Right lobe of liver (tissue), 6 donors: ENCODE measurements around the gene ATP6V1C2. TPM values are rescaled to one million over a fixed set of nuclear protein-coding genes. Genes with fewer than 3 reads are reported as not detected.

ENCODE experiments used
- ATAC-seq, 4 donors: fragments of 200-7000 bp; cut with Tn5 transposase; one replicate each; pipeline ENCODE4 v1.9.1; 2020; ENCODE audit warnings: mild to moderate bottlenecking in 4 of 4, moderate library complexity in 4 of 4
- DNase-seq, 3 donors: peaks; one replicate each; pipeline ENCODE4 v3.0.0-alpha.2; 2020
- H3K27ac ChIP-seq, 3 donors: fragments of 200-600 bp; one replicate each; pipeline ENCODE4 v1.8.0; 2022
- H3K27me3 ChIP-seq, 2 donors: fragments of 200-600 bp; one replicate each; pipeline ENCODE4 v1.8.0; 2022
- H3K36me3 ChIP-seq, 4 donors: fragments of 200-600 bp; sonication (generic) in 1 of 4; one replicate each; pipeline versions ENCODE4 v1.5.1 to v1.8.0; 2017 to 2022; ENCODE audit warnings: control low read depth in 1 of 4
- H3K4me1 ChIP-seq, 4 donors: fragments of 200-600 bp; sonication (generic) in 1 of 4; one replicate each; pipeline versions ENCODE4 v1.5.1 to v1.8.0; 2017 to 2022; ENCODE audit warnings: control low read depth in 1 of 4
- H3K4me3 ChIP-seq, 3 donors: fragments of 200-600 bp; one replicate each; pipeline ENCODE4 v1.8.0; 2022
- H3K9me3 ChIP-seq, 4 donors: fragments of 200-600 bp; sonication (generic) in 1 of 4; one replicate each; pipeline versions ENCODE4 v1.5.1 to v1.8.0; 2017 to 2022; ENCODE audit warnings: control low read depth in 1 of 4
- CTCF ChIP-seq, 4 donors: fragments of 200-600 bp in 3 of 4; fragments of 450-650 bp in 1 of 4; IDR thresholded peaks; one replicate each; pipeline versions ENCODE4 v1.5.1 to v1.8.0; 2016 to 2022; ENCODE audit warnings: antibody characterized with exemption in 4 of 4, mild to moderate bottlenecking in 2 of 4
- POLR2A ChIP-seq: fragments of 450-650 bp; IDR thresholded peaks from one replicate; pipeline ENCODE4 v1.6.1; 2017; ENCODE audit warnings: antibody characterized with exemption, mild to moderate bottlenecking
- WGBS: methylation state at CpG from one replicate; pipeline ENCODE4 v1.1.6; 2018; ENCODE audit warnings: low coverage, low lambda C conversion rate; ENCODE audit not compliant: insufficient coverage; ENCODE audit errors: missing lambda C conversion rate; 5-methylcytosine and 5-hydroxymethylcytosine counted together
- intact Hi-C, 2 donors: fragments of 100-400 bp; cut with DNase I; formaldehyde crosslinking; loops; one replicate each; pipeline versions ENCODE4 v1.11.2 to v1.14.1; 2022
- total RNA-seq, 6 experiments: library from RNA; depleted of rRNA in 2 of 6; stranded (reverse); fragments of >200 nt in 2 of 6; fragmentation: NEBNext Ultra II Directional in 3 of 6; extraction: Animal tissue kit (Norgen Biotek cat#: 25700) in 3 of 6; gene quantifications; one replicate each; pipeline versions ENCODE4 v1.1.0 to v1.2.4, GENCODE V29; 2016 to 2023
- donor health status: DM: no; HTN: yes; CAD: no.
- donor health status: DM: no; HTN: no; CAD: no.
- donor health status: DM: no; HTN: no; CAD: no.
- donor health status: DM: no; HTN: yes; CAD: no.
- donor health status: DM: no; HTN: yes; CAD: no.

The ATP6V1C2 gene
- total RNA-seq, 6 experiments from 2014 or later, result 0.12 to 0.22 TPM; not detected in 4

- Histone ChIP-seq H3K4me1 (no peaks in the 10 kb centered on the region), H3K27ac (no peak overlapping the region), H3K36me3 (peaks cover 0 to 72% (median 45%) of the 10 kb centered on the region in 4 donors), H3K9me3 (no peaks in the 10 kb centered on the region), H3K4me3 (no peak overlapping the region), H3K27me3 (no peaks in the 10 kb centered on the region)
- 80% methylated on average over 7 of the region's 8 CpGs for WGBS
- no peak for TF ChIP-seq POLR2A
- intact Hi-C loops, result no loop called here
- no peak for DNase-seq
- ATAC-seq, result no peak
Observed at GRCh38 chr2:10781746-10782145, 60.3 kb downstream of the ATP6V1C2 start.

GRCh38 chr2:10783421-10783820, 62.0 kb downstream of the ATP6V1C2 start:
- Histone ChIP-seq H3K36me3 (peaks cover under 1 to 84% (median 53%) of the 10 kb centered on the region in 4 donors), H3K4me1 (no peaks in the 10 kb centered on the region), H3K4me3 (no peak overlapping the region), H3K9me3 (no peaks in the 10 kb centered on the region), H3K27me3 (no peaks in the 10 kb centered on the region), H3K27ac (no peak overlapping the region)
- TF ChIP-seq POLR2A, result no peak
- TF ChIP-seq CTCF (IDR thresholded peaks at IDR 0.05), result no peak
- DNase-seq, result no peak
- WGBS, result 90% methylated on average over 4 of the region's 4 CpGs
- ATAC-seq, result no peak
- intact Hi-C loops, result no loop called here

- H3K27ac ChIP-seq, result no peak overlapping the region
- H3K36me3 ChIP-seq, result peaks cover 7 to 94% (median 59%) of the 10 kb centered on the region in 4 donors
- TF ChIP-seq POLR2A (no peak), CTCF (IDR thresholded peaks at IDR 0.05) (no peak)
- no peak overlapping the region for H3K4me3 ChIP-seq
- no peaks in the 10 kb centered on the region for H3K9me3 ChIP-seq
- intact Hi-C loops, result no loop called here
- WGBS, result 100% methylated on average over 1 of the region's 9 CpGs
- ATAC-seq (no peak), DNase-seq (no peak)
- no peaks in the 10 kb centered on the region for H3K27me3 ChIP-seq
- H3K4me1 ChIP-seq, result no peaks in the 10 kb centered on the region
Observed at GRCh38 chr2:10784719-10785118, 63.3 kb downstream of the ATP6V1C2 start.

- Histone ChIP-seq H3K27ac (no peak overlapping the region), H3K9me3 (no peaks in the 10 kb centered on the region), H3K27me3 (no peaks in the 10 kb centered on the region), H3K4me1 (no peaks in the 10 kb centered on the region), H3K36me3 (peaks cover 7 to 98% (median 60%) of the 10 kb centered on the region in 4 donors), H3K4me3 (no peak overlapping the region)
- intact Hi-C loops, result no loop called here
- DNase-seq (no peak), ATAC-seq (no peak)
- TF ChIP-seq POLR2A (no peak), CTCF (IDR thresholded peaks at IDR 0.05) (no peak)
- WGBS, result 88% methylated on average over 5 of the region's 5 CpGs
Observed at GRCh38 chr2:10785260-10785659, 63.8 kb downstream of the ATP6V1C2 start.

GRCh38 chr2:10786240-10786982, 65.0 kb downstream of the ATP6V1C2 start:
- 73% methylated on average over 7 of the region's 12 CpGs for WGBS
- Histone ChIP-seq H3K4me3 (no peak overlapping the region), H3K27me3 (no peaks in the 10 kb centered on the region), H3K4me1 (no peaks in the 10 kb centered on the region), H3K27ac (no peak overlapping the region), H3K36me3 (peaks cover 7 to 98% (median 58%) of the 10 kb centered on the region in 4 donors), H3K9me3 (no peaks in the 10 kb centered on the region)
- no peak for DNase-seq
- intact Hi-C loops, result no loop called here
- TF ChIP-seq POLR2A (no peak), CTCF (IDR thresholded peaks at IDR 0.05) (no peak)
- no peak for ATAC-seq
